ENCODE measurements around the gene FAM131B.

Gene FAM131B

GRCh38 chr7:143337216-143337615 is 25.3 kb downstream of the FAM131B start:
- Histone ChIP-seq H3K36me3 (ENCODE audit: control insufficient read depth, low read length) (no peaks in the 10 kb centered on the region), H3F3A (ENCODE audit: control insufficient read depth, insufficient read depth) (no peaks in the 10 kb centered on the region)
- TF ChIP-seq EZH2phosphoT487 (IDR thresholded peaks at IDR 0.05; ENCODE audit: borderline replicate concordance, low read length), result no peak
- TF ChIP-seq, protein P1, sequence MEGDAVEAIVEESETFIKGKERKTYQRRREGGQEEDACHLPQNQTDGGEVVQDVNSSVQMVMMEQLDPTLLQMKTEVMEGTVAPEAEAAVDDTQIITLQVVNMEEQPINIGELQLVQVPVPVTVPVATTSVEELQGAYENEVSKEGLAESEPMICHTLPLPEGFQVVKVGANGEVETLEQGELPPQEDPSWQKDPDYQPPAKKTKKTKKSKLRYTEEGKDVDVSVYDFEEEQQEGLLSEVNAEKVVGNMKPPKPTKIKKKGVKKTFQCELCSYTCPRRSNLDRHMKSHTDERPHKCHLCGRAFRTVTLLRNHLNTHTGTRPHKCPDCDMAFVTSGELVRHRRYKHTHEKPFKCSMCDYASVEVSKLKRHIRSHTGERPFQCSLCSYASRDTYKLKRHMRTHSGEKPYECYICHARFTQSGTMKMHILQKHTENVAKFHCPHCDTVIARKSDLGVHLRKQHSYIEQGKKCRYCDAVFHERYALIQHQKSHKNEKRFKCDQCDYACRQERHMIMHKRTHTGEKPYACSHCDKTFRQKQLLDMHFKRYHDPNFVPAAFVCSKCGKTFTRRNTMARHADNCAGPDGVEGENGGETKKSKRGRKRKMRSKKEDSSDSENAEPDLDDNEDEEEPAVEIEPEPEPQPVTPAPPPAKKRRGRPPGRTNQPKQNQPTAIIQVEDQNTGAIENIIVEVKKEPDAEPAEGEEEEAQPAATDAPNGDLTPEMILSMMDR (IDR thresholded peaks at IDR 0.05; ENCODE audit: low read depth, low read length, poor library complexity, severe bottlenecking), result no peak

DNA sequence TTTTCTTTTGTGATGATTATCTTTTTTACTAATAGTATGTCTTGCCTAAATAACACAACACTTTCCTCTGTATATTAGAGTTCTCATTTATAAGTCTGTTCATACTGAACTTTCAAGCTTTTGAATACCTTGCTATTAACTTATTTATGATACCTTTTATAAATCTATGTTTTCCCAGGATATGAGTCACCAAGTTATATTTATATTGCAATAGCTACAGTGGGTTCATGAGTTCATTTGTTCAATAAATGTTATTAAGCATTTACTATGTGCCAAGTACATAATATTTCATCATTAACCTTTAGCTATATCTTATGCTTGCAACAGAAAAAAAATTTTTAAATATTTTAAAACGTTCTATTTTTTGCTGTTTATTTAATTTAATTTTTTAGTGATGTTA is 28.3 kb downstream of the FAM131B start:
- TF ChIP-seq EZH2phosphoT487 (IDR thresholded peaks at IDR 0.05; ENCODE audit: borderline replicate concordance, low read length), result no peak
- TF ChIP-seq, protein P1 (IDR thresholded peaks at IDR 0.05; ENCODE audit: low read depth, low read length, poor library complexity, severe bottlenecking), result no peak
- no peaks in the 10 kb centered on the region for H4K20me1 ChIP-seq (ENCODE audit: control insufficient read depth, insufficient read depth, low read depth, low read length)

More at GRCh38 chr7:143337216-143337615, 25.3 kb downstream of the FAM131B start:
- Histone ChIP-seq H3K9me2 (replicated peaks; ENCODE audit: control insufficient read depth, low read length) (no peaks in the 10 kb centered on the region), H3K4me3 (ENCODE audit: low read length) (no peak overlapping the region), H3K27ac (ENCODE audit: low read depth, low read length) (no peak overlapping the region), H3K4me2 (ENCODE audit: low read length) (no peak overlapping the region), H3K27me3 (ENCODE audit: control insufficient read depth, low read length) (peaks cover 22% of the 10 kb centered on the region), H3K9me3 (ENCODE audit: control insufficient read depth, insufficient read depth, low read length) (no peaks in the 10 kb centered on the region), H3K4me1 (ENCODE audit: control insufficient read depth, low read length) (no peaks in the 10 kb centered on the region), H4K20me1 (ENCODE audit: control insufficient read depth, insufficient read depth, low read depth, low read length) (no peaks in the 10 kb centered on the region), H3K79me2 (ENCODE audit: control insufficient read depth, low read length) (no peaks in the 10 kb centered on the region)

DNA sequence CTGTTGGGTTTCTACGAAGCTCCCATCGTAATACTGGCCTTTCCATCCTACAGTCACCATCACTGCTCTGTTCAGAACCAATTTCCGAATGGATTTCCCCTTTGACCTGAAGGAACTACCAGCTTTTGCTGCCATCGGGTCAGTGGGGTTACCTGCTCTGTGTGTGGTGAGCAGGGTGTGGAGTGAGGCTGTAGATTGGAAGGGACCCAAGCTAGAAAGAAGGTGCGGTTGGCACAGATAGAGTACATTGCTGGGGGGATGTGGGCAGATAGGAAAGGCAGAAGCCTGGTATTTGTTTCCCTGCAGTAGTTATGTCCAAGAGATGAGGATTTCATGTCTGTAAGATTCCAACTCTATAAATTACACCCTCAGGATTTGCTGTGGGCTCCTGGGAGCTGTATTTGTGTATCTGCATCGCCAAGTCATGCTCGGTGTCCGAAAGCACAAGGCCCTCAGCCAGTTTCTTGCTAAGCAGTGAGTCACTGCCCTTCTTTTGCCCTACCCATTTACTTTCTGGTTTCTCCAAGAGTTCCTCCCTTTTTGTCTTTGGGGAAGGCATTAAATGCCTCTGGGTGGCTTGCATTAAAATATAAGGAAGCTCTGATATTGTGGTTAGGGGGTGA is 31.2 kb downstream of the FAM131B start:
- no peaks in the 10 kb centered on the region for H3K9me3 ChIP-seq (ENCODE audit: control insufficient read depth, insufficient read depth, low read length)
- no peak for TF ChIP-seq EZH2phosphoT487 (IDR thresholded peaks at IDR 0.05; ENCODE audit: borderline replicate concordance, low read length)
- TF ChIP-seq, protein P1 (IDR thresholded peaks at IDR 0.05; ENCODE audit: low read depth, low read length, poor library complexity, severe bottlenecking), result no peak
- no peaks in the 10 kb centered on the region for H3K79me2 ChIP-seq (ENCODE audit: control insufficient read depth, low read length)
- no peaks in the 10 kb centered on the region for H3F3A ChIP-seq (ENCODE audit: control insufficient read depth, insufficient read depth)
- H4K20me1 ChIP-seq (ENCODE audit: control insufficient read depth, insufficient read depth, low read depth, low read length), result no peaks in the 10 kb centered on the region
- H3K4me2 ChIP-seq (ENCODE audit: low read length), result no peak overlapping the region
- no peaks in the 10 kb centered on the region for H3K36me3 ChIP-seq (ENCODE audit: control insufficient read depth, low read length)
- 0 out of 2 replicates have a peak, but pooled peaks cover 5% of the 10 kb centered on the region for H3K27me3 ChIP-seq (ENCODE audit: control insufficient read depth, low read length)
- H3K9me2 ChIP-seq (replicated peaks; ENCODE audit: control insufficient read depth, low read length), result no peaks in the 10 kb centered on the region
- no peak overlapping the region for H3K4me3 ChIP-seq (ENCODE audit: low read length)
- no peak overlapping the region for H3K27ac ChIP-seq (ENCODE audit: low read depth, low read length)
- peaks cover 25% of the 10 kb centered on the region for H3K4me1 ChIP-seq (ENCODE audit: control insufficient read depth, low read length)

More for the DNA sequence above, 28.3 kb downstream of the FAM131B start:
- Histone ChIP-seq H3K79me2 (ENCODE audit: control insufficient read depth, low read length) (no peaks in the 10 kb centered on the region), H3K4me1 (ENCODE audit: control insufficient read depth, low read length) (no peaks in the 10 kb centered on the region; the same call in 1 of the 2 replicates), H3K27ac (ENCODE audit: low read depth, low read length) (no peak overlapping the region), H3F3A (ENCODE audit: control insufficient read depth, insufficient read depth) (no peaks in the 10 kb centered on the region), H3K4me3 (ENCODE audit: low read length) (no peak overlapping the region), H3K9me3 (ENCODE audit: control insufficient read depth, insufficient read depth, low read length) (no peaks in the 10 kb centered on the region), H3K36me3 (ENCODE audit: control insufficient read depth, low read length) (no peaks in the 10 kb centered on the region), H3K27me3 (ENCODE audit: control insufficient read depth, low read length) (peaks cover 13% of the 10 kb centered on the region), H3K9me2 (replicated peaks; ENCODE audit: control insufficient read depth, low read length) (no peaks in the 10 kb centered on the region), H3K4me2 (ENCODE audit: low read length) (no peak overlapping the region)

Data from DOHH2 (cell line).